Measurements from ENCODE around the gene CDC25B.

DNA sequence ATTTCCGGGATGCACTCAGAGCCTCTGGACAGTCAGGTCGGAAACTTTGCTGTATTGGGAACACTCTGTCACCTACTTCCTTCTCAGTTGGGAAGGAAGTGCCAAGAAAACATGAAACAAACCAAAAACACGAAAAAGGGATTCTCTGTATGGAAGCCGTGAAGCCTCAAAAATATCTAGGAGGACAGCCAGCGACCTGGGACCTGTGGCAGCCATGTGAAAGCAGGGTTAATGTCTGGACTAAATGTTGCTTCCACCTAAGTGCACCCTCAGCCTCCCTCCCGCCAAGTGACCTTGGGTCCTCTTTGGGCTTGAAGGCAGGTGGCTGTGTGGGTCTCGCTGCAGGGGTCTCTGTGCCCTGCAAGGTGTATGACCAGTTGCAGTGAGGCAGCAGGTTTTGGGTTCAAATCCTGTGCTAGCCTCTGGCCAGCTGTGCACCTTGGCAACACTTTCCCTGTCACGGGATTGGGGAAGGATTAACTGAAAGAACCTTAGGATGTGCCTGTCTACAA is 51.4 kb downstream of the CDC25B start:
- TF ChIP-seq CTCF (IDR thresholded peaks at IDR 0.05; ENCODE audit: low read depth, low read length) (no peak), POLR2A (IDR thresholded peaks at IDR 0.05; ENCODE audit: extremely low read depth, insufficient read length) (no peak), MYC (IDR thresholded peaks at IDR 0.05; ENCODE audit: low read depth, low read length) (no peak)

Measured in NB4 (cell line).